GM12878 (cell line): ENCODE measurements around the gene MB21D2. TPM values are rescaled to one million over a fixed set of nuclear protein-coding genes. Genes with fewer than 3 reads are reported as not detected.
A peak's percentile ranks its signal among the peaks of the same experiment; 100 is the strongest.

Experiments
- ATAC-seq: fragments of 200-7000 bp; cut with Tn5 transposase; 3 replicates; pipeline ENCODE4 v1.9.1; 2020; ENCODE audit warnings: mild to moderate bottlenecking, moderate library complexity
- BruUV-seq: library from RNA; stranded (reverse); fragments of 400-500 nt; replicated peaks from 2 replicates; lab custom pipeline; 2021; lab: Mats Ljungman, UMichigan
- CTCF ChIA-PET: fragments of 300-600 bp; sonication (Branson Sonifier 250); formaldehyde crosslinking; extraction: SDS; loops from one replicate; lab custom pipeline; 2021; ENCODE audit warnings: inconsistent platforms; lab: Yijun Ruan, JAX
- POLR2A ChIA-PET: fragments of 350-600 bp; formaldehyde crosslinking; extraction: SDS; loops from one replicate; lab custom pipeline; 2021; ENCODE audit warnings: inconsistent platforms; lab: Charles Lee
- RAD21 ChIA-PET: fragments of 300-600 bp; sonication (Branson Sonifier 250); formaldehyde crosslinking; loops from one replicate; lab custom pipeline; 2023; ENCODE audit warnings: antibody characterized with exemption; ENCODE audit not compliant: unreplicated experiment; lab: Charles Lee
- SMC1A ChIA-PET: fragments of 300-600 bp; sonication (Branson Sonifier 250); formaldehyde crosslinking; loops from one replicate; lab custom pipeline; 2023; ENCODE audit not compliant: unreplicated experiment, uncharacterized antibody; lab: Charles Lee
- DNase-seq: peaks from one replicate; pipeline ENCODE4 v3.0.0-alpha.2; 2011; ENCODE audit warnings: low read depth, low spot score
- FAIRE-seq: peaks from 3 replicates; lab custom pipeline; 2011; peaks lifted over from hg19 to GRCh38; lab: Jason Lieb, UNC
- H2AFZ ChIP-seq: 2 replicates; pipeline ENCODE4 v1.6.0; 2011; ENCODE audit warnings: low read depth, low read length, control low read depth; ENCODE audit not compliant: control insufficient read depth
- H3K27ac ChIP-seq: 2 replicates; pipeline ENCODE4 v1.5.1; 2011; ENCODE audit warnings: control low read depth; ENCODE audit not compliant: control insufficient read depth, insufficient read depth
- H3K27me3 ChIP-seq, 2 experiments: replicated peaks in 1 of 2; 2 replicates each; pipeline versions ENCODE4 v1.6.0 to v1.6.1; 2011; ENCODE audit warnings: low read length in 1 of 2; ENCODE audit not compliant: control insufficient read depth in 2 of 2, insufficient read depth in 2 of 2
- H3K36me3 ChIP-seq, 2 experiments: 2 replicates each; pipeline ENCODE4 v1.5.1; 2011; ENCODE audit warnings: low read length in 1 of 2; ENCODE audit not compliant: control insufficient read depth in 2 of 2, insufficient read depth in 2 of 2
- H3K4me1 ChIP-seq: 2 replicates; pipeline ENCODE4 v1.6.1; 2011; ENCODE audit warnings: mild to moderate bottlenecking, low read length, moderate library complexity, mixed read lengths; ENCODE audit not compliant: control insufficient read depth, insufficient read depth
- H3K4me2 ChIP-seq: 2 replicates; pipeline ENCODE4 v1.6.0; 2011; ENCODE audit warnings: control low read depth; ENCODE audit not compliant: control insufficient read depth, insufficient read depth
- H3K4me3 ChIP-seq: fragments of 200-600 bp; sonication (generic); 2 replicates; pipeline ENCODE4 v1.5.1; 2016
- H3K79me2 ChIP-seq: 2 replicates; pipeline ENCODE4 v1.6.0; 2011; ENCODE audit warnings: low read length; ENCODE audit not compliant: control insufficient read depth, insufficient read depth
- H3K9ac ChIP-seq: 2 replicates; pipeline ENCODE4 v1.8.0; 2011; ENCODE audit warnings: low read length, control low read depth, mixed read lengths; ENCODE audit not compliant: control insufficient read depth, insufficient read depth
- H3K9me3 ChIP-seq: replicated peaks from 3 replicates; pipeline ENCODE4 v1.5.1; 2011; ENCODE audit warnings: mild to moderate bottlenecking, low read length; ENCODE audit not compliant: control insufficient read depth, insufficient read depth
- H4K20me1 ChIP-seq: 2 replicates; pipeline ENCODE4 v1.6.0; 2011; ENCODE audit not compliant: control insufficient read depth, insufficient read depth
- E4F1 ChIP-seq: fragments of 450-650 bp; IDR thresholded peaks from 2 replicates; pipeline ENCODE4 v1.6.1; 2018; ENCODE audit warnings: borderline replicate concordance, mild to moderate bottlenecking; ENCODE audit not compliant: partially characterized antibody
- SMAD1 ChIP-seq: fragments of 450-650 bp; IDR thresholded peaks from 2 replicates; pipeline ENCODE4 v1.6.1; 2018; ENCODE audit warnings: mild to moderate bottlenecking, low read depth; ENCODE audit not compliant: partially characterized antibody
- WGBS: methylation state at CpG from one replicate; pipeline ENCODE4 v1.1.6; 2016; ENCODE audit warnings: low lambda C conversion rate; ENCODE audit not compliant: insufficient replicate concordance, insufficient coverage; ENCODE audit errors: missing lambda C conversion rate; 5-methylcytosine and 5-hydroxymethylcytosine counted together
- in situ Hi-C: fragments of 300-500 bp; cut with MboI; formaldehyde crosslinking; loops from 9 replicates; pipeline ENCODE4 v1.14.3; 2018; ENCODE audit warnings: mixed read lengths
- intact Hi-C: fragments of 100-400 bp; cut with micrococcal nuclease; formaldehyde crosslinking; loops from one replicate; pipeline ENCODE4 v1.14.2; 2022; ENCODE audit not compliant: unreplicated experiment
- polyA plus RNA-seq, 11 experiments: library from polyadenylated mRNA; depleted of rRNA in 4 of 11; unstranded in 6 of 11; stranded (reverse) in 5 of 11; fragments of >200 nt; fragmentation: Nextera tagmentation in 4 of 11; fragmentation: Illumina TruSeq in 1 of 11; extraction: Ambion mirVana in 4 of 11; extraction: Trizol in 1 of 11; gene quantifications; 1 replicate in 1 of 11; 2 replicates in 10 of 11; pipeline versions ENCODE4 v1.2.1 to v1.2.3, GENCODE V29; 2011 to 2016; ENCODE audit warnings: inconsistent platforms in 2 of 11, missing spikeins in 2 of 11, low read depth in 1 of 11
- total RNA-seq, 4 experiments: library from RNA; depleted of rRNA in 3 of 4; stranded (reverse); fragments of >200 nt in 3 of 4; fragmentation: Illumina TruSeq in 1 of 4; extraction: Trizol in 1 of 4; gene quantifications; 2 replicates each; pipeline versions ENCODE4 v1.2.1 to v1.2.3, GENCODE V29; 2013 to 2021

MB21D2 gene
- total and polyA plus RNA-seq, 10 of the 15 experiments (the other 5 are each of a cell fraction or from before 2014, with no cell fraction given), result 7.9 to 21.2 (median 15.3) TPM

GRCh38 chr3:192825216-192825615, 92.4 kb downstream of the MB21D2 start:
- CTCF ChIA-PET, result interaction anchor here (1.0 to 3.6 kb wide), 8 partner anchors 8 to 91 kb away, joined by 3 to 27 read pairs (median 9); no protein-coding TSS in a partner anchor
- in situ Hi-C loops, result no loop called here
- H3K27ac ChIP-seq, result no peak overlapping the region
- WGBS, result 100% methylated on average over 1 of the region's 1 CpG
- SMC1A ChIA-PET, result interaction anchor here (0.7 to 17.1 kb wide), 15 partner anchors 8 to 217 kb away, joined by 3 to 472 read pairs (median 10); partner anchors contain the start of gene MB21D2
- peak overlapping the region; percentile 42; the same call in 1 of the 2 replicates for H3K4me2 ChIP-seq
- POLR2A ChIA-PET, result interaction anchor here (1.0 to 2.4 kb wide), 6 partner anchors 19 to 192 kb away, joined by 3 to 9 read pairs (median 4); no protein-coding TSS in a partner anchor
- peaks cover 2% of the 10 kb centered on the region; the same call in 1 of the 3 replicates for H3K9me3 ChIP-seq
- no peak overlapping the region for H3K9ac ChIP-seq
- no peak for TF ChIP-seq E4F1
- TF ChIP-seq SMAD1, result peak; percentile 29
- TF ChIP-seq, all 136 proteins: peak for 1
- no peak for FAIRE-seq
- H3K4me1 ChIP-seq, result peaks cover 15% of the 10 kb centered on the region; the same call in 1 of the 2 replicates
- H3K27me3 ChIP-seq, result no peaks in the 10 kb centered on the region
- DNase-seq, result no peak
- ATAC-seq, result no peak
- intact Hi-C loops, result no loop called here
- H3K36me3 ChIP-seq, result no peaks in the 10 kb centered on the region; a peak in 1 of 4 replicates
- RAD21 ChIA-PET, result interaction anchor here (0.9 to 12.8 kb wide), 9 partner anchors 18 to 92 kb away, joined by 3 to 71 read pairs (median 10); partner anchors contain the start of gene MB21D2
- no peaks in the 10 kb centered on the region for H4K20me1 ChIP-seq
- no peak overlapping the region for H2AFZ ChIP-seq
- no peak overlapping the region for H3K4me3 ChIP-seq
- H3K79me2 ChIP-seq, result peaks cover 9% of the 10 kb centered on the region
- BruUV-seq, result no TSS peak
